Hematopoietic multipotent progenitor cell treated with erythropoietin and hydrocortisone succinate and interleukin-3 and kit ligand, for 15 days (in vitro differentiated cells): ENCODE results near the gene MAT2A.
"Not testable (repeated sequence)": the region's sequence is repeated elsewhere in the genome, so short reads cannot be mapped to it uniquely, and the experiment has no call there.

Experiments used
- DNase-seq: peaks from one replicate; pipeline ENCODE4 v3.0.0-alpha.2; 2015; ENCODE audit warnings: low spot score

The MAT2A gene

DNA sequence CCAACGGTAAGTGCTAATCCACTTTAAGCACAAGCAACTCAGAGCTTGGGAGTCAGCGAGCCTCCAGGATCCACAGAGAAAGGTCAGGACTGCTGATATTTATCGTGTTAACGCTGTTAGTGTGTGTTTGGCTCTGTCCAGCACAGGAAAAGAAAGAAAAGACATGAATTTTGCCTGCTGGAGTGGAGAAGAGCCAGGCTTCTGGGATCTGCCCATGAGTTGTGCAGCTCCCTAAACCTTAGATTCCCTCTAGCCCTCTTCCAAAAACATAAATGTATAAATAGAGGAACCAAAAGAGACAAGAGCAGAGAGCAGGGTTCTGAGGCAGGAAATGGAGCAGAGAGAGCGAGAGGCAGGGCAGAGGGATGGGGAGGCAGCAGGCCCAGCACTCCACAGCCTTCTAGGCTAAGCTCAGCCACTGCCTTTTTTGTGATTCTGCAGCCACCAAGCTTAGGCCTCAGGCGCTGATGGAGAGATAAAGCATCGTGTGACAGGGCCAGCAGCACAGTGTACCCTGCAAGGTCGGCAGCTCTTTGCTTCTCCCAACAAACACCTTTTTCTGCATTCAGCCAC is 14.5 kb upstream of the MAT2A start:
- DNase-seq = no peak

DNA sequence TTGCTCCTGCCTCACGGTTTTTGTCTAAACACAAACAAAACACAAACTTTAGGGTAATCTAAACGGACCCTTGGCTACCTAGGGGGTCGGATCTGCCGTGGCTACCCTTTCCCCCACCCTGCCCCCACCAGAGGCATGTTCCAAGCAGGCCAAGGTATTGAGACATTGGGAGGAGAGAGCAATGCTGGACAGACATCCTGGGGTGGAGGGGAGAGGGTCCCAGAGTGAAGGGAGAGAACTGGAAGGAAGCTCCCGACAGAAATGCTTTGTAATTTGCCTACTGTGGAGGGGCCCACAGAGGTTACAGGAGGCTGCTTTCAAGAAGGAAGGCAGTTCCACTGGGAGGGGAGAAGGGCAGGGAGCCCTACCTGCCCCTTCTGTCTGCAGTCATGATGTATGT is 13.9 kb upstream of the MAT2A start:
- DNase-seq = no peak

DNA sequence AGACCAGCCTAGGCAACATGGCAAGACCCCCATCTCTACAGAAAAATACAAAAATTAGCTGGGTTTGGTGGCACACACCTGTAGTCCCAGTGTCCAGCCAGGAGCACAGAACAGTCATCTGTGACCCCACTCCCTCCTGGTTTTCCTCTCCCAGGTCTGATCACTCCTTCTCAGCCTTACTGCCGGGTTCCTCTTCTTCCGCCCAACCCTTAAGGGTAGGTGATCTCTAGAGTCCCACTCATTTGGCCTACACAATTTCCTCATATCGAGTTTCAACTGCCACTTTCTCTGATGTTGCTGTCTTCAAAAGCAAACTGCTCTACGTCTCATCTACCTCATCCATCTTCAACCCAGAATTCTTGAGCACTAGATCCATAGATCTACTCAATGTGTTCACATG is 13.4 kb upstream of the MAT2A start:
- DNase-seq = no peak

DNA sequence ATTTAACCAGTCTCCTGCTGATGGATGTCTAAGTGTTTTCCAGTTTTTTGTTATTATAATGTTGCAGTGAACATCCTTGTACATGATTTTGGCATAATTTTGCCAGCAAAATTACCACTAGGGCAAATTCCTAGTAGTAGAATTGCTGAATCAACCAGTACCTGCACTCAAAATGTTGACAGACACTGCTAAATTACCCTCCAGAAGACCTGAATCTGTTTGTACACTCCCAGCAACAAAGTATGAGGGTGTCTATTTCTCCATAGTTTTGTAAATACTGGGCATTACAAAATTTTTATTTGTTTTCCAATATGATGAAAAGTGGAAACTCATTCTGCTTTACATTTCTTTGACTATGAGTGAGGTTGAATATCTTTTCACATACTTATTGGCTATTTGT is 11.2 kb upstream of the MAT2A start:
- DNase-seq = no peak

DNA sequence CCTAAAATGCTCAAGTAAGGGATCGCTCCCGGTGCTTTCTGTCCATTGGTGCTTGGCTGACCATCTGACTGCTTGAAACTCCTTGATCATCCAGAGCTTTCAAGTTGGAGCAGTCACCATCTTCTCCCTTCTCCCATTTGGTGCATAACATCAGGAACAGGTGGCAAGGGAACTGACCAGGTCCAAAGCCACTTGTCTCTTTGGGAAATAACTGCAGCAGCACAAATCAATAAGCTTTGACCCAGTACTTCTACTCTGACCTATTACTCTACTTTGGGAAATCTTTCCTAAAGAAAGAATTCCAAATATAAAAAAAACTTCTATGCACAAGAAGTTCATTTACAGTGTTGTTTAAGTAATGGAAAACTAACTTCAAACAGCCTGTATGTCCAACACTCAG is 10.6 kb upstream of the MAT2A start:
- no peak for DNase-seq

DNA sequence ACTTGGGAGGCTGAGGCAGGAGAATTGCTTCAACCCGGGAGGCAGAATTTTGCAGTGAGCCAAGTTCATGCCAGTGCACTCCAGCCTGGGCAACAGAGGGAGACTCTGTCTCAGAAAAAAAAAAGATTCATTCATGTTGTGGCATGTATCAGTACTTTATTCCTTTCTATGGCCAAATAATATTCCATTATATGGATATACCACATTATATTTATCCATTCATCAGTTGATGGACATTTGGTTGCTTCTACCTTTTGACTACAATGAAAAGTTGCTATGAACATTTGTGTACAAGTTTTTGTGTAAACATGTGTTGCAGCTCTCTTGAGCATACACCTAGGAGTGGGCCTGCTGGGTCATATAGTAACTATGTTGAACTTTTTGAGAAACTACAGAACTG is 9.2 kb upstream of the MAT2A start:
- DNase-seq = no peak

DNA sequence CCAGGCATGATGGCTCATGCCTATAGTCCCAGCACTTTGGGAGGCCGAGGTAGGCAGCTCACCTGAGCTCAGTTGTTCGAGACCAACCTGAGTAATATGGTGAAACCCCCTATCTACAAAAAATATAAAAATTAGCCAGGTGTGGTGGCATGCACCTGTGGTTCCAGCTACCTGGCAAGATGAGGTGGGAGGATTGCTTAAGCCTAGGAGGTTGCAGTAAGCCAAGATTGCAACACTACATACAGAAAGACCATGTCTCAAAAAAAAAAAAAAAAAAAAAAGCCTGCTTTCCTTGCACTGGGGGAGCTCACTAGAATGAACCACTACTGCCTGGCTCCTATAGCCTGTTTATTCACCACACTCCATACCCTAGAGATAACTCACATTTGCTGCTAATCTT is 7.4 kb upstream of the MAT2A start:
- DNase-seq = no peak

DNA sequence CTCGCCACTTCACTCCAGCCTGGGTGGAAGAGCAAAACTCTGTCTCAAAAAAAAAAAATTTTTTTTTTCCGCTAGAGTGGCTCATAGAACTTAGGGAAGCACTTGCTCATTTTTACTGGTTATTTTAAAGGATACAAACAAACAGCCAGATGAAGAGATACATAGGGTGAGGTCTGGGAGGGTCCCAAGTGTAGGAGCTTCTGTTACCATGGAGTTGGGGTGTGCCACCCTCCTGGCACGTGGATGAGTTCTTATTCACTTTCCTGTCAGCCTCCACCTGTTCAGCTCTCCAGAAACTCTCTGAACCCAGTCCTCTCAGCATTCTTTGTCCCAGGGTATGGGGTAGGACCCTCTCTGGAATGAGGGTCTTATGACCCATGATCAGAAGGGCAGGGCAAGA is 4.9 kb upstream of the MAT2A start:
- peak; percentile 35 for DNase-seq

DNA sequence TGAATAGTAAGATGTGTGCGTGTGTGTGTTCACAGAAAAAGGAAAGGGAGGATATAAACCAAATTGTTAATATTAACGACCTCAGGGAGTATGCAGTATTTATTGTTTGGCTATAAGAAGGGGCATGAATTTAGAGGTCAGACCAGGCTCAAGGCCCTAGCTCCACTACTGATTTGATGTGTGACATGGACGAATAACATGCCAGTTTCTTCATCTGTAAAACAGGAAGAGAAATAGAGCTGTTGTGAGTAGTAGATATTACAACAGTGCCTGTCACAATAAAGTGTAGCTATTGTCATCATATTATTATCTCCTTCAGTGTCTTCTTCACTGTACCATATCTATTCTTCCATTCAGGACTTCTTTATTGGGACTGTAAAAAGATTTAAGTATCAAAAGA is 4.1 kb upstream of the MAT2A start:
- DNase-seq = no peak

DNA sequence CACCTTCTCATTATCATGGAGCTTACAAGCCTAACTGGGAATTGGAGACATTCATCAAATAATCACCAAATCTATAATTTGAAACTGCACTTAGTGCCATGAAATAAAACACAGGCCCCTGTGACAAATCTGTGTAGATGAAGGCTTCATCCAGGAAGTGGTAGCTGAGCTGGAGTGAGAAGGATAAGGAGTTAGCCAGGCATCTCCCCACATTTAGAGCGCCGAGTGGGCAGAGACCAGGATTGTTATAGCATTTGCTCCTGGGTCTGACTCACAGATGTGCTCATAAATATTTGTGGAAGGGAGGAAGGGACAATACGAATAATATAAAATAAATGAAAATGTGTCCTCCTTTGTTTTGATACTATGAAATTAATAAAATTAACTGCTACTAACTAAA is 2.5 kb upstream of the MAT2A start:
- no peak for DNase-seq

DNA sequence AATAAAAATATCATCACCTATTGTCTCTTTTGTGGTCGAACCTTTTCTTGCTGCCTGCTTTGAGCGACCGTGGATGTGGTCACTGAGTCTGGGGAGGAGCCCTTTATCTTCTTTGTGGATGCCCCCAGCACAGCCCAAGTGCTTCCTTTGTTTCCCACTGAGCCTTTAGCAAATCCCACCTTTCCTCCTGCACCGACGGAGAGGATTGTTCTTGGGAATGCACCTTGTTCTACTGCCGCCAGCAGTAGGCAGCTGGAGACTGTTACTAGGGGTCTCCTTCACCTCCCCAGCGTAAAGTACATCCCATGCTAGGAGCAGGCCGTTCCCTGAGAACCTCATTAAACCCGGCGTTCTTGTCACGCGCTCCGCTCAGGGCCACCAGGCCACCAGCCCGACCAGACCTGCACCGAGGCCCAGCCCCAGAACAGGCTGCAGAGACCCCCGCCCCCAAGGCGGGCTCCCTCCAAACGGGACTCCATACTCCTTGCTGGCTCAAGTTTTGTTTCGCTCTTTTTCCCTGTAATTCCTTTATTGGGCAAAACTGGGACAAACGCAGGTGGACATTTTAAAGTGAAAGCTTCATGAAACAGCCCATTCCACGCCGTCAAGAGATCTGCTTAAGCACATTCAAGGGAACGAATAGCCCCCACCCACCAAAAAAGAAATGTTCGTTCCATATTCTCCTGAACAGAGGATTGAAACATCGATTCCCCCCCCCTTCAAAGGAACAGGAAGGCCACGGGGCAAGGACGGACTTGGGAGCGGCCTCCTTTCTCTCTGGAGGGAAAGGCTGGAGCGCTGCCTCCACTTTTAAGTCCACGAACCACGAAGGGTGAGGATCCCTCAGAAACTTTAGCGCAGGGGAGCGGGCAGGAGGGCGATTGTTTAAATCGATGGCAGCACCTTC is 1.1 kb upstream of the MAT2A start:
- peak; percentile 32 for DNase-seq

DNA sequence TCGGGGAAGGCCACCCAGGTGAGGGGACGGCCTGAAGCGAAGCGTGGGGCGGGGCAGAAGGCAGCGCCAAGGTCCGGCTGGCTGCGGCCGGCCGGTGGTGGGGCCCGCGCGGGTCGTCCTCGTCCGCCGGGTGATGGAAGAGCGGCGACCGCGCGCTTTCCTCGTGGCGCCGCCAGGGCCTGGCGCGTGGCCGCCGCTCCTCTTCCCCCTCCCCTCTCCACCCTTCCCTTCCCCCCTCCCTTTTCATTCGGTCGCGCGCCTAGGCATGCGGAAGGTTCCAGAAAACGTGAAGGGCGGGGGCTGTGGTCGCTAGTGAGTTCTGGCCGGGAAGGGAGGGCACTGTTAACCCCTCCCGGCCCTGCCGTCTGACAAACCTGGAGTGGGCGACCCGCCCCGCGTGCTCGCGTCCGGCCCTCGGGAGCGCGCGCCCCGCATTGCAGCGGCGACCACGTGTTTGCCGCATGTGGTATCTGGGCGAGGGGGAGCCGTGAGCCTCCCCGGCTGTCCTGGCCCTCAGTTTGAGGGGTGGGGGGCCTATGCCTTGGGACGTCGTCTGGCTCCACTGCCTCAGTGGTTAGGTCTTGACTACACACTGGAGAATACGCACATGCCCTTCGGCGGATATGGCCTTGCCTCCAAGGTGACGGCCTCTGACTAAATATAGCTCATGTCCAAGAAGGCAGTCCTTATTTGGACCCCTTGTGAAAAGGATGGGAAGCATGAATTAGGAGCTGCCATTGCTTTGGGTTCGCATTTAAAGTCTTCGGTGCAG is 579 bp downstream of the MAT2A start:
- DNase-seq = peak; percentile 65

DNA sequence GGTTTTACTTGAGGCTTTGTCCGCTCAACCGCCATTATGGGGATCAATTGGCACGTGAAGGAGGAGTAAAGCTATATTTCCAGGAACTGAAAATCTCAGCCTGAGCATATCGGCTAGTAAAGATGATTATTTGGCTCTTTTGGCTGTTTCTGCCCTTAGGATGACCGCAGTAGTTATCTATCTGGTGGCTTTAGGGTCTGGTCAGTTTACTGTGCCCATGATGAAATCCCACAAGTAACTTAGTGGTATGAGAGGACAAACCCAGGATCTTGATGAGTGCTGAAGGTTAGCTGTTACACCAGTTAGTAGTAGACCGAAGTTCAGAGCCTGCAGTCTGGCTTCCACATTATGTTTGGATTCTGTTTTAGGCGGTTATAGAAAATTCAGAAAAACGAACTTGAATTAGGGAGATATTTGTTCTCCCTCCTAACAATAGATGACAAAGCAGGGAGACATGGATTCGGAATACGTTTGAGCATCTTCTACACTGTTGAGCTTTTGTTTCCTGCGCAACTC is 1.2 kb downstream of the MAT2A start:
- DNase-seq = peak; percentile 29

DNA sequence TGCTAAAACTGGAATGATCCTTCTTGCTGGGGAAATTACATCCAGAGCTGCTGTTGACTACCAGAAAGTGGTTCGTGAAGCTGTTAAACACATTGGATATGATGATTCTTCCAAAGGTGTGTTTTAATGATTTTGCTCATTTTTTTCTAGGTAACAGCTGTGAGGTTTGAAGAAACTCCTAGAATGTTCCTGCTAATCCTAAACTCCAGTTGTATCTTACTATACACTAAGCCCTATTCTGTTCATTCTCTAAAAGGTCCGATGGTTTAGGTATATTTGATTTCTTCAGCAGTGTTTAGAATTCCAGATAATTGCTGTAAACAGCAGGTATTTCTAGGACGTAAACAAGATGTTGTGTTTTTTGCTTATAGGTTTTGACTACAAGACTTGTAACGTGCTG is 2.3 kb downstream of the MAT2A start:
- no peak for DNase-seq

DNA sequence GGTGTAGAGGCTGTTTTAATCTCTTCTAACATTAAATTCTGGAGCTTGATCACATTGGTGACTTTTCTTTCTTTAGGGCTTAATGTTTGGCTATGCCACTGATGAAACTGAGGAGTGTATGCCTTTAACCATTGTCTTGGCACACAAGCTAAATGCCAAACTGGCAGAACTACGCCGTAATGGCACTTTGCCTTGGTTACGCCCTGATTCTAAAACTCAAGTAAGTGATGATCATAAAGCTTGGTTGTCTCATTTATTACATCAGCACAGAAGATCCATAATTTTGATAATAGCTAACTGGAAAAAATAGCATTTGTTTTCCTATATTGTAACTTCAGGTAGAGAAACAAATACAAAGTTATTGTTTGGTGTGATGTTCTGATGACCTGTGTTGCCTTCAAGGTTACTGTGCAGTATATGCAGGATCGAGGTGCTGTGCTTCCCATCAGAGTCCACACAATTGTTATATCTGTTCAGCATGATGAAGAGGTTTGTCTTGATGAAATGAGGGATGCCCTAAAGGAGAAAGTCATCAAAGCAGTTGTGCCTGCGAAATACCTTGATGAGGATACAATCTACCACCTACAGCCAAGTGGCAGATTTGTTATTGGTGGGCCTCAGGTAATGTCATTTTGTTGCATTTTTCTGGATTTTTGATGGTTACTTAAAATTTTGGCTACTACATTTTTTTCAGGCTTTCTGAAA is 2.9 kb downstream of the MAT2A start:
- no peak for DNase-seq

DNA sequence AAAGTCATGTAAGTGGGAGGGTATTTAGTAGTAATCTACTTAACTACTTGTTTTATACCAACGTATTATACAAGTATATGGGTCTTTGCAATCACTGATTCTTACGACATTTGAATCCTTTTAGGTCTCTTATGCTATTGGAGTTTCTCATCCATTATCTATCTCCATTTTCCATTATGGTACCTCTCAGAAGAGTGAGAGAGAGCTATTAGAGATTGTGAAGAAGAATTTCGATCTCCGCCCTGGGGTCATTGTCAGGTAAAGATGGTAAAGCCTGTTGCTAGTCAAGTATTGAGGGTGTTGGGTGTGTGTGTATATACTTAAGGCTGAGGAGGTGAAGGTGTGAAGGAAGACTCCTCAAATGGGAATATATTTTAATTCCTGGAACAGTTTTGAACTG is 3.8 kb downstream of the MAT2A start:
- DNase-seq = no peak

DNA sequence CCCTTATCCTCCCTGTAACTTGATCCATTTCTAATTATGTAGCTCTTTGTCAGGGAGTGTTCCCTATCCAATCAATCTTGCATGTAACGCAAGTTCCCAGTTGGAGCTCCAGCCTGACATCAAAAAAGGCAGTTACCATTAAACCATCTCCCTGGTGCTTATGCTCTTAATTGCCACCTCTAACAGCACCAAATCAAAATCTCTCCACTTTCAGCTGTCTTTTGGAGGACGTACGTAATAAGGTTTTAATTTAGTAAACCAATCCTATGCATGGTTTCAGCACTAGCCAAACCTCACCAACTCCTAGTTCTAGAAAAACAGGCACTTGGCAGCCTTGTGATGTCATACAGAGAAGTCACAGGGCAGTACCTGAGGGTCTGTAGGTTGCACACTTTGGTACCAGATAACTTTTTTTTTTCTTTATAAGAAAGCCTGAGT is 5.3 kb downstream of the MAT2A start:
- DNase-seq = not testable (repeated sequence)

DNA sequence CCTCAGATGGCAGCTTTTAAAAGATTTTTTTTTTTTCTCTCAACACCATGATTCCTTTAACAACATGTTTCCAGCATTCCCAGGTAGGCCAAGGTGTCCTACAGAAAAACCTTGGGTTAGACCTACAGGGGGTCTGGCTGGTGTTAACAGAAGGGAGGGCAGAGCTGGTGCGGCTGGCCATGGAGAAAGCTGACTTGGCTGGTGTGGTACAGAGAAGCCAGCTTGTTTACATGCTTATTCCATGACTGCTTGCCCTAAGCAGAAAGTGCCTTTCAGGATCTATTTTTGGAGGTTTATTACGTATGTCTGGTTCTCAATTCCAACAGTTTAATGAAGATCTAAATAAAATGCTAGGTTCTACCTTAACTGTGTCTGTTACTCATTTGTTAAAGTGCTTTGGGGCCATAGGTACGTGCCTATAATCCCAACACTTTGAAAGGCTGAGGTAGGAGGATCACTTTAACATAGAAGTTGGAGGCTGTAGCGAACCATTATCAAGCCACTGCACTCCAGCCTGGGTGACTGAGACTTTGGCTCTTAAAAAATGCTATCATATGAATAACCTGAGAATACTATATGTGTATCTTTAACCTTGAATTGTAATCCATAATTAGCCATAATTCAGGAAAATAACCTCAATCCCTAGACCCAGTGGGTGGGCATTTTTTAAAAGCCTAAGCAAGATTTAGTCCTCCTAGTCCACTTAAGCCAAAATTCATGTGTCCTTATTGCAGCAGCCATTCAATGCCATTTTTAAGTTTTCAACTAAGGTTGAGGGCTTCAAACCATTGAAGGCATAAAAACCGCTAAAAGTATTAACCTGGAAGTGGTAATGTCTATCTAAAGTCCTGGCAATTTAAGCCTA is 6.2 kb downstream of the MAT2A start:
- not testable (repeated sequence) for DNase-seq

DNA sequence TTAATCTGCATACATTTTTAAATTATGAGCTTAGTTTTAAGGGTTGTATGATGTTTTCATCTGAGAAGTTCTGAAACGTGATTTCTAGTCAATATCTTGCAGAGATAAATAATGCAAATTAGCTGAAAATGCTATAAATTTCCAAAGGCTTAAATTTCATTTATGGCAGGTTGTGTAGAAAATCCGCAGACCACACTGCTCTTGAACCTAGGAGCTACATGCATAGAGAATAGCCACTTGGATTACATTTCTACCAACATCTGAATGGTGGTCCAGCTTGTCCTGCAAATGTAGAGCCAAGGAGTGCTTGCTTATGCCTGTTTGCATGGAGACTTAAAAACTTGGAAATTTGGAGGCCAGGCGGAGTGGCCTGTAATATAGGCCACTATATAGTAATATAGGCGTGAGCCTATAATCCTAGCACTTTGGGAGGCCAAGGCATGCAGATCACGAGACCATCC is 6.8 kb downstream of the MAT2A start:
- no peak for DNase-seq

DNA sequence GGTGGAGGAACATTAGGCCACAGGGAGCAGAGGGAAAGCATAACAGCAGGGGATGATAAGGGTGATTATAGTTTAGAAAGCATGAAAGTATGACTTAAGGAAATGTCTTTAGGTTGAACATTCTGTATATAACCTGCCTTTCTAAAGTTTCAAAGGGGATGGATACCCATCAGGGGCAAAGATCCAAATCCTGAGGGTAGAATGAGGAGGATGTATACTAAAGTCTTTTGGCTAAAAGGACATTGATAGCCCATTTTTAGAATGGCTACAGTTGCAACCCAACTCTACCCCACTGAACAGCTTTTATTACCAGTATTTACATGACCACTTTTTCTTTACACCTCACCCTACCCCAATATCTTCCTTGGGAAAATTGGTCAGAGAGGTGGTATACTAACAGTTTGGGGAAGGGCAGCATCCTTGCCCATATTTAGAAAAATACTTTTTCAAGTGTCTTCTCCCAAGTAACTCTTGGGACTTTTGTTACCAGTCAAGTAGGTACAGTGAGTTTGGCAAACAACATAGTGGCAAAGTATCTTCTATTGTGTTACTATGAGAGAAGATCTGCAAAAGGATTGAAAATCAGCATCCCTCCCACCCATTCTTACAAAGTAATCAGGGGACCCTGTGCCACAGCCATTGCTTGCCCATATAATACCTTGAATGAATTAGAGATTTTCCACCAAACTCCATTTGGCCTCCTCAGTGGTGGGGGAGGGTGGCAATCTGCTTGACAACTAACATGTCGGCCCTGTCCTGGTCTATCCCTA is 8.3 kb downstream of the MAT2A start:
- no peak for DNase-seq
